Peyer's patch (tissue), 4 donors: ENCODE measurements around the gene PLEKHA6.

Experiments used
- POLR2A ChIP-seq, 2 donors: fragments of 450-650 bp; IDR thresholded peaks; one replicate each; pipeline ENCODE4 v1.5.1; 2017; ENCODE audit warnings: antibody characterized with exemption in 2 of 2, mild to moderate bottlenecking in 2 of 2, moderate library complexity in 2 of 2
- TF ChIP-seq, protein P1 (sequence below), 6 experiments: fragments of 450-650 bp in 4 of 6; fragments of 200-600 bp in 2 of 6; sonication (generic) in 1 of 6; IDR thresholded peaks; one replicate each; pipeline ENCODE4 v1.5.1; 2017 to 2019; ENCODE audit warnings: antibody characterized with exemption in 6 of 6, mild to moderate bottlenecking in 3 of 6, moderate library complexity in 1 of 6

DNA sequence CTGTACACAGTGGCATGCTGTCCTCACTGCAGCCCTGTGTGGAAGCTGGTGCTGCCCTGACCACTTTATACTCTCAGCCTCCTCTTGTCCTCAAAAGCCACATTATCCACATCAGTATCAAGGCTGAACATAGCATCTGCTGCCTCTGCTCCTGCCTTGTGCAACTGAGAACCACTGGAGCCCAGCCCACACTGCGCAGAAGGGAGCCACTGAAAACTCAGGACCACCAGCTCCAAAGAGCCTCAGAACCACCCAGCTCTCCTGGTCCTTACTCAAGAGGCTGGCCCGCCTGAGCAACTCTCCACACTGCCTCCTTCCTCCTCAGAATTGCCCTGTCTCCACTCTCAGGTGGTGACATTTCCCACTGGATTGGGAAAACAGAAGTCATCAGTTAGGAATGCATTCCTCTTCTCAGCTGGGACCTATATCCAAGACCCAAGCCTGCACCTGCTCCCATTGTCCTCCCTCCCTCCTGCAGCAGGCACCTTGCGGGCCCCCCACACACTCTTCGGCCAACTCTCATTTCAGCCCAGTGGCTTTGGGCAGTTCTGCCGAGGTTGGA is 156.4 kb downstream of the PLEKHA6 start:
- TF ChIP-seq, protein P1, sequence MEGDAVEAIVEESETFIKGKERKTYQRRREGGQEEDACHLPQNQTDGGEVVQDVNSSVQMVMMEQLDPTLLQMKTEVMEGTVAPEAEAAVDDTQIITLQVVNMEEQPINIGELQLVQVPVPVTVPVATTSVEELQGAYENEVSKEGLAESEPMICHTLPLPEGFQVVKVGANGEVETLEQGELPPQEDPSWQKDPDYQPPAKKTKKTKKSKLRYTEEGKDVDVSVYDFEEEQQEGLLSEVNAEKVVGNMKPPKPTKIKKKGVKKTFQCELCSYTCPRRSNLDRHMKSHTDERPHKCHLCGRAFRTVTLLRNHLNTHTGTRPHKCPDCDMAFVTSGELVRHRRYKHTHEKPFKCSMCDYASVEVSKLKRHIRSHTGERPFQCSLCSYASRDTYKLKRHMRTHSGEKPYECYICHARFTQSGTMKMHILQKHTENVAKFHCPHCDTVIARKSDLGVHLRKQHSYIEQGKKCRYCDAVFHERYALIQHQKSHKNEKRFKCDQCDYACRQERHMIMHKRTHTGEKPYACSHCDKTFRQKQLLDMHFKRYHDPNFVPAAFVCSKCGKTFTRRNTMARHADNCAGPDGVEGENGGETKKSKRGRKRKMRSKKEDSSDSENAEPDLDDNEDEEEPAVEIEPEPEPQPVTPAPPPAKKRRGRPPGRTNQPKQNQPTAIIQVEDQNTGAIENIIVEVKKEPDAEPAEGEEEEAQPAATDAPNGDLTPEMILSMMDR (IDR thresholded peaks at IDR 0.05) = no peak
- no peak for TF ChIP-seq POLR2A (IDR thresholded peaks at IDR 0.05)
